GM18508 (cell line): ENCODE data around the gene ZRANB3.
"Not testable (repeated sequence)": the region's sequence is repeated elsewhere in the genome, so short reads cannot be mapped to it uniquely, and the experiment has no call there.

Source experiments
- ATAC-seq: cut with Tn5 transposase; IDR thresholded peaks from one replicate; pipeline ENCODE4 v1.9.1; 2021; ENCODE audit warnings: moderate number of reproducible peaks; ENCODE audit not compliant: insufficient read depth, unreplicated experiment

Gene ZRANB3

GRCh38 chr2:135530313-135531230, at the start of gene ZRANB3:
Gene ZRANB3 (minus strand): TSS chr2:135531218.
- peak; percentile 45 for ATAC-seq

GRCh38 chr2:135573620-135574019, 42.6 kb upstream of the ZRANB3 start:
- no peak for ATAC-seq

GRCh38 chr2:135570884-135571283, 39.9 kb upstream of the ZRANB3 start:
- no peak for ATAC-seq

- no peak for ATAC-seq
Measured at GRCh38 chr2:135563793-135564192, 32.8 kb upstream of the ZRANB3 start.

GRCh38 chr2:135561925-135562324, 30.9 kb upstream of the ZRANB3 start:
- ATAC-seq, result no peak

GRCh38 chr2:135557530-135557929, 26.5 kb upstream of the ZRANB3 start:
- ATAC-seq, result no peak

GRCh38 chr2:135555311-135555710, 24.3 kb upstream of the ZRANB3 start:
- ATAC-seq, result no peak

- no peak for ATAC-seq
Measured at GRCh38 chr2:135552887-135553286, 21.9 kb upstream of the ZRANB3 start.

GRCh38 chr2:135551356-135551755, 20.3 kb upstream of the ZRANB3 start:
- no peak for ATAC-seq

GRCh38 chr2:135547311-135547710, 16.3 kb upstream of the ZRANB3 start:
- no peak for ATAC-seq

- no peak for ATAC-seq
Measured at GRCh38 chr2:135546436-135546835, 15.4 kb upstream of the ZRANB3 start.

- ATAC-seq, result not testable (repeated sequence)
Measured at GRCh38 chr2:135533545-135533944, 2.5 kb upstream of the ZRANB3 start.

- ATAC-seq, result no peak
Measured at GRCh38 chr2:135532581-135532980, 1.6 kb upstream of the ZRANB3 start.

- ATAC-seq, result peak; percentile 73
Measured at GRCh38 chr2:135531231-135532197, 496 bp upstream of the ZRANB3 start, which contains the start of gene R3HDM1. Gene R3HDM1 (plus strand): TSS chr2:135531484. CDS start chr2:135604846, 73,362 bp downstream.

GRCh38 chr2:135528006-135528405, 3.0 kb downstream of the ZRANB3 start:
- no peak for ATAC-seq

- no peak for ATAC-seq
Measured at GRCh38 chr2:135525786-135526185, 5.2 kb downstream of the ZRANB3 start.

- no peak for ATAC-seq
Measured at GRCh38 chr2:135512099-135512498, 18.9 kb downstream of the ZRANB3 start.

GRCh38 chr2:135510577-135510976, 20.4 kb downstream of the ZRANB3 start:
- no peak for ATAC-seq

GRCh38 chr2:135504811-135505210, 26.2 kb downstream of the ZRANB3 start:
- no peak for ATAC-seq

- ATAC-seq, result not testable (repeated sequence)
Measured at GRCh38 chr2:135498588-135498987, 32.4 kb downstream of the ZRANB3 start.

- no peak for ATAC-seq
Measured at GRCh38 chr2:135494917-135495316, 36.1 kb downstream of the ZRANB3 start.
